Esophagus muscularis mucosa (tissue), 4 donors: ENCODE results near the gene APOC3.

Experiments used
- EP300 ChIP-seq: sonication (generic); formaldehyde crosslinking; IDR thresholded peaks from one replicate; pipeline ENCODE4 v1.6.1; 2017; ENCODE audit warnings: antibody characterized with exemption
- POLR2A ChIP-seq: fragments of 450-650 bp; IDR thresholded peaks from one replicate; pipeline ENCODE4 v1.6.1; 2017; ENCODE audit warnings: antibody characterized with exemption, moderate library complexity, mild to moderate bottlenecking, low read depth
- TF ChIP-seq, protein P1 (sequence below), 3 experiments: fragments of 200-600 bp in 2 of 3; fragments of 450-650 bp in 1 of 3; sonication (generic) in 2 of 3; IDR thresholded peaks; one replicate each; pipeline ENCODE4 v1.5.1; 2017 to 2019; ENCODE audit warnings: antibody characterized with exemption in 3 of 3, mild to moderate bottlenecking in 2 of 3, moderate library complexity in 1 of 3

GRCh38 chr11:116860303-116860702, 30.6 kb downstream of the APOC3 start:
- TF ChIP-seq, protein P1, sequence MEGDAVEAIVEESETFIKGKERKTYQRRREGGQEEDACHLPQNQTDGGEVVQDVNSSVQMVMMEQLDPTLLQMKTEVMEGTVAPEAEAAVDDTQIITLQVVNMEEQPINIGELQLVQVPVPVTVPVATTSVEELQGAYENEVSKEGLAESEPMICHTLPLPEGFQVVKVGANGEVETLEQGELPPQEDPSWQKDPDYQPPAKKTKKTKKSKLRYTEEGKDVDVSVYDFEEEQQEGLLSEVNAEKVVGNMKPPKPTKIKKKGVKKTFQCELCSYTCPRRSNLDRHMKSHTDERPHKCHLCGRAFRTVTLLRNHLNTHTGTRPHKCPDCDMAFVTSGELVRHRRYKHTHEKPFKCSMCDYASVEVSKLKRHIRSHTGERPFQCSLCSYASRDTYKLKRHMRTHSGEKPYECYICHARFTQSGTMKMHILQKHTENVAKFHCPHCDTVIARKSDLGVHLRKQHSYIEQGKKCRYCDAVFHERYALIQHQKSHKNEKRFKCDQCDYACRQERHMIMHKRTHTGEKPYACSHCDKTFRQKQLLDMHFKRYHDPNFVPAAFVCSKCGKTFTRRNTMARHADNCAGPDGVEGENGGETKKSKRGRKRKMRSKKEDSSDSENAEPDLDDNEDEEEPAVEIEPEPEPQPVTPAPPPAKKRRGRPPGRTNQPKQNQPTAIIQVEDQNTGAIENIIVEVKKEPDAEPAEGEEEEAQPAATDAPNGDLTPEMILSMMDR (IDR thresholded peaks at IDR 0.05) = no peak
- no peak for TF ChIP-seq POLR2A
- no peak for TF ChIP-seq EP300
